GM23338 (cell line): ENCODE data around the gene TAF3.

Experiments
- CREB1 ChIP-seq: fragments of 250-450 bp; sonication (Bioruptor Pico); IDR thresholded peaks from 2 replicates; pipeline ENCODE4 v1.5.0; 2020; ENCODE audit warnings: low read depth, mild to moderate bottlenecking, moderate library complexity
- CTCF ChIP-seq, 2 experiments: fragments of 200-600 bp in 1 of 2; sonication (generic) in 1 of 2; conservative IDR thresholded peaks; 2 replicates each; pipeline versions ENCODE4 v1.5.1 to v1.6.1; 2016 to 2017; ENCODE audit warnings: antibody characterized with exemption in 2 of 2, low read depth in 2 of 2, mild to moderate bottlenecking in 2 of 2, moderate library complexity in 1 of 2
- EZH2 ChIP-seq: fragments of 200-600 bp; sonication (generic); IDR thresholded peaks from one replicate; pipeline ENCODE4 v1.8.0; 2017; ENCODE audit warnings: antibody characterized with exemption, mild to moderate bottlenecking, low read depth; ENCODE audit not compliant: unreplicated experiment
- EZH2phosphoT487 ChIP-seq: fragments of 200-600 bp; sonication (generic); IDR thresholded peaks from one replicate; pipeline ENCODE4 v1.8.1; 2018; ENCODE audit warnings: antibody characterized with exemption; ENCODE audit not compliant: unreplicated experiment
- JUNB ChIP-seq: IDR thresholded peaks from one replicate; pipeline ENCODE4 v1.6.1; 2016; ENCODE audit warnings: antibody characterized with exemption; ENCODE audit not compliant: unreplicated experiment
- POLR2AphosphoS5 ChIP-seq: IDR thresholded peaks from 2 replicates; pipeline ENCODE4 v1.6.1; 2016; ENCODE audit warnings: antibody characterized with exemption, low read depth
- REST ChIP-seq: IDR thresholded peaks from one replicate; pipeline ENCODE4 v1.6.1; 2018; ENCODE audit warnings: antibody characterized with exemption; ENCODE audit not compliant: unreplicated experiment
- STAT1 ChIP-seq: IDR thresholded peaks from one replicate; pipeline ENCODE4 v1.6.1; 2016; ENCODE audit warnings: antibody characterized with exemption; ENCODE audit not compliant: unreplicated experiment
- ZNF114 ChIP-seq: fragments of 250-450 bp; sonication (Bioruptor Pico); IDR thresholded peaks from 2 replicates; pipeline ENCODE4 v1.5.0; 2020; ENCODE audit warnings: mild to moderate bottlenecking, moderate library complexity
- ZNF331 ChIP-seq: fragments of 250-450 bp; sonication (Bioruptor Pico); IDR thresholded peaks from 2 replicates; pipeline ENCODE4 v1.5.0; 2020; ENCODE audit warnings: low read depth, mild to moderate bottlenecking, moderate library complexity
- TF ChIP-seq, protein P1 (sequence below): IDR thresholded peaks from 2 replicates; pipeline ENCODE4 v1.6.1; 2016; ENCODE audit warnings: antibody characterized with exemption

GRCh38 chr10:7853226-7853842 is 35.0 kb downstream of the TAF3 start:
- TF ChIP-seq CTCF (conservative IDR thresholded peaks at IDR 0.05; ENCODE audit: low read depth in 2 of 2) (no peak), POLR2AphosphoS5 (no peak), EZH2 (no peak), REST (no peak), STAT1 (no peak), EZH2phosphoT487 (no peak), ZNF114 (CRISPR knock-in tag) (no peak), ZNF331 (no peak), CREB1 (CRISPR knock-in tag) (no peak), JUNB (no peak)
- TF ChIP-seq, protein P1, sequence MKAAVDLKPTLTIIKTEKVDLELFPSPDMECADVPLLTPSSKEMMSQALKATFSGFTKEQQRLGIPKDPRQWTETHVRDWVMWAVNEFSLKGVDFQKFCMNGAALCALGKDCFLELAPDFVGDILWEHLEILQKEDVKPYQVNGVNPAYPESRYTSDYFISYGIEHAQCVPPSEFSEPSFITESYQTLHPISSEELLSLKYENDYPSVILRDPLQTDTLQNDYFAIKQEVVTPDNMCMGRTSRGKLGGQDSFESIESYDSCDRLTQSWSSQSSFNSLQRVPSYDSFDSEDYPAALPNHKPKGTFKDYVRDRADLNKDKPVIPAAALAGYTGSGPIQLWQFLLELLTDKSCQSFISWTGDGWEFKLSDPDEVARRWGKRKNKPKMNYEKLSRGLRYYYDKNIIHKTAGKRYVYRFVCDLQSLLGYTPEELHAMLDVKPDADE, result no peak
